Type B pancreatic cell (in vitro differentiated cells): ENCODE results near the gene CDCA7L. TPM values are rescaled to one million over a fixed set of nuclear protein-coding genes. Genes with fewer than 3 reads are reported as not detected.

Experiments used
- DNase-seq: peaks from one replicate; pipeline ENCODE4 v3.0.0; 2021; ENCODE audit warnings: mixed read lengths; ENCODE audit not compliant: unreplicated experiment; ENCODE audit errors: extremely low spot score
- H3K27ac Mint-ChIP-seq: 2 replicates; pipeline ENCODE4 v1.8.0; 2021; ENCODE audit warnings: mild to moderate bottlenecking, mixed read lengths
- H3K27me3 Mint-ChIP-seq: 2 replicates; pipeline ENCODE4 v1.8.0; 2021; ENCODE audit warnings: mixed read lengths
- H3K36me3 Mint-ChIP-seq: 2 replicates; pipeline ENCODE4 v1.8.0; 2021; ENCODE audit warnings: mixed read lengths
- H3K4me1 Mint-ChIP-seq: one replicate; pipeline ENCODE4 v1.8.0; 2021; ENCODE audit warnings: mixed read lengths; ENCODE audit not compliant: unreplicated experiment
- H3K4me3 Mint-ChIP-seq: 2 replicates; pipeline ENCODE4 v1.8.0; 2021; ENCODE audit warnings: mild to moderate bottlenecking, mixed read lengths
- H3K9me3 Mint-ChIP-seq: 2 replicates; pipeline ENCODE4 v1.8.0; 2021; ENCODE audit warnings: mixed read lengths
- CTCF ChIP-seq: fragments of 200-600 bp; sonication (generic); conservative IDR thresholded peaks from 2 replicates; pipeline ENCODE4 v1.5.0; 2021; ENCODE audit warnings: antibody characterized with exemption, mild to moderate bottlenecking
- total RNA-seq: library from RNA; stranded (reverse); gene quantifications from 2 replicates; pipeline ENCODE4 v1.2.1, GENCODE V29; 2021; ENCODE audit warnings: low replicate concordance

Gene CDCA7L
- total RNA-seq, 1 donor from 2014 or later: 37.8 TPM

- no peaks in the 10 kb centered on the region for H3K4me1 Mint-ChIP-seq
- no peaks in the 10 kb centered on the region for H3K9me3 Mint-ChIP-seq
- H3K36me3 Mint-ChIP-seq: no peaks in the 10 kb centered on the region
- H3K4me3 Mint-ChIP-seq: no peak overlapping the region
- no peak for TF ChIP-seq CTCF
- no peak overlapping the region for H3K27ac Mint-ChIP-seq
- H3K27me3 Mint-ChIP-seq: peaks cover 4% of the 10 kb centered on the region
- DNase-seq: no peak
Observed at GRCh38 chr7:21966271-21966670, 20.6 kb upstream of the CDCA7L start.

DNA sequence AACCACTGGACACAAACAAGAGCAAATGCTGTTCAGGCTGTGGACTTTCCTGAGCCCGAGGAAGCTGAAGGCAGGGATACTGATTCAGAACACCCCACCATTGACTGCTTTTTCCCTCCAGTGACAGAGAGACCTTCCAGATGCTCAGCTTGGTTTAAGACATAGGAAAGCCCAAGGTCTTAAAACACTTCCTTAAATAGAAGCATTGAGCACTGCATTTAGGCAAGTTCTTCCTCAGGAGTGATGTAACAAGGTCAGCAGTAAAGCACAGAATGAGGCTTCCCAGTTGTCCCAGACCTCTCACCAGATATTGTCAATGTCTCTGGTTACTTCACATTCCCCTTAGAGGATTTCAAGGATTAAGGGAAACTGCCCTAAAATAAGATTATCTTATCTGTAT lies 19.6 kb upstream of the CDCA7L start:
- Mint-ChIP-seq H3K4me1 (no peaks in the 10 kb centered on the region), H3K9me3 (no peaks in the 10 kb centered on the region)

GRCh38 chr7:21962677-21963076 lies 17.0 kb upstream of the CDCA7L start:
- Mint-ChIP-seq H3K36me3 (no peaks in the 10 kb centered on the region), H3K4me1 (no peaks in the 10 kb centered on the region), H3K9me3 (no peaks in the 10 kb centered on the region), H3K27me3 (peaks cover 4% of the 10 kb centered on the region), H3K4me3 (no peak overlapping the region), H3K27ac (no peak overlapping the region)
- no peak for DNase-seq
- no peak for TF ChIP-seq CTCF

More for the DNA sequence above, 19.6 kb upstream of the CDCA7L start:
- no peaks in the 10 kb centered on the region for H3K36me3 Mint-ChIP-seq
- TF ChIP-seq CTCF: no peak
- no peak overlapping the region for H3K4me3 Mint-ChIP-seq
- H3K27me3 Mint-ChIP-seq: peaks cover 4% of the 10 kb centered on the region
- DNase-seq: no peak
- H3K27ac Mint-ChIP-seq: no peak overlapping the region

DNA sequence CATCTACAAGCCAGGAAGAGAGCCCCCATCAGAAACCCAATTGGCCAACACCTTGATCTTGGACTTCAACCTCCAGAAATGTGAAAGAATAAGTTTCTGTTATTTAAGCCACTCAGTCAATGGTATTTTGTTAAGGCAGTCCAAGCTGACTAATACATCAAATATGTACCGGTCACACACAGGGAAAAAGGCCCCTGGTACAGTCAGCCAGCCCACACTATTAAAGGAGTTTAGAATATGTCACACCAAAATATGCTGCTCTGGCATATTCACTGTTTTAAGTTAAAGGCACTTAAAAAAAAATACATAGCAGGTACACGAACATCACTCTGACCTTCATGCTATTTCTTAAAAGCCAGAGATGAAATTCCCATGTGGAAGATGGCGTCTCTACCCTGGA lies 15.2 kb upstream of the CDCA7L start:
- Mint-ChIP-seq H3K4me3 (no peak overlapping the region), H3K27me3 (peaks cover 4% of the 10 kb centered on the region), H3K36me3 (no peaks in the 10 kb centered on the region), H3K4me1 (no peaks in the 10 kb centered on the region), H3K27ac (no peak overlapping the region), H3K9me3 (no peaks in the 10 kb centered on the region)
- no peak for TF ChIP-seq CTCF
- no peak for DNase-seq

GRCh38 chr7:21959387-21959776 lies 13.7 kb upstream of the CDCA7L start:
- no peak for TF ChIP-seq CTCF
- no peaks in the 10 kb centered on the region for H3K4me1 Mint-ChIP-seq

GRCh38 chr7:21953781-21954180 lies 8.1 kb upstream of the CDCA7L start:
- H3K4me3 Mint-ChIP-seq: no peak overlapping the region
- peaks cover 14% of the 10 kb centered on the region for H3K27me3 Mint-ChIP-seq
- H3K27ac Mint-ChIP-seq: no peak overlapping the region
- peaks cover 6% of the 10 kb centered on the region for H3K4me1 Mint-ChIP-seq
- no peak for DNase-seq
- no peak for TF ChIP-seq CTCF
- H3K36me3 Mint-ChIP-seq: no peaks in the 10 kb centered on the region
- H3K9me3 Mint-ChIP-seq: no peaks in the 10 kb centered on the region

More at GRCh38 chr7:21959387-21959776, 13.7 kb upstream of the CDCA7L start:
- Mint-ChIP-seq H3K27ac (no peak overlapping the region), H3K9me3 (no peaks in the 10 kb centered on the region), H3K4me3 (no peak overlapping the region), H3K27me3 (peaks cover 4% of the 10 kb centered on the region), H3K36me3 (no peaks in the 10 kb centered on the region)
- no peak for DNase-seq
